ENCODE data around the gene EHD1.

DNA sequence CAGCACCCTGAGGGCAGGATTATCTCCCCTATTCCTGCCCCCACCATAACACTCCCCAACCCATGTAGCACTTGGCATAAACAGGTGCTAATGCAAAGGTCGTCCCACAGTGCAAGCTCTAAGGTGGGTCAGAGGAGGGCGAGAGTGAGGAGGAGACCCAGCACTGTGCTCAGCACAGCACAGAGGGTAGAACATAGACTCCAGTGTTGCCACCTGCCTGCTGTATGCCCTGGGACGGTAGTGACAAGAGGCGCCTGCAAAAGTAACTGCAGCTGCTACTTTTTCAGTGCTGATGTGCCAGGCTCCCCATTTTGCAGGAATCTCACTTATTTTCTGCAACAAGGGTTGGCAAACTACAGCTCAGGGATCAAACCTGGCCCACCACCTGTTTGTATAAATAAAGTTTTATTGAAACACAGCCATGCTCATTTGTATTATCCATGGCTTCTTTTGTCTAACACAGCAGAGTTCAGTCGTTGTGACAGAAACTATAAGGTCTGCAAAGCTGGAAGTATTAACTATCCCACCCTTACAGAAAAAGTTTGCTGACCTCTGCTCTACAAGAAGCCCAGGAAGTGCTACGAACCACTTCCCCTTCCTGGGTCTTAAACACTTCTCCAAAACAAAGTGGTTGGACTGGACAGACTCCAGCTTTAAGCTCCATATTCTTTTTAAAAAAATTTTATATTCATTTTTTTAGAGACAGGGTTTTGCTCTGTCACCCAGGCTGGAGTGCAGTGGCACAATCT lies 17.0 kb downstream of the EHD1 start:
- TF ChIP-seq, protein P1, sequence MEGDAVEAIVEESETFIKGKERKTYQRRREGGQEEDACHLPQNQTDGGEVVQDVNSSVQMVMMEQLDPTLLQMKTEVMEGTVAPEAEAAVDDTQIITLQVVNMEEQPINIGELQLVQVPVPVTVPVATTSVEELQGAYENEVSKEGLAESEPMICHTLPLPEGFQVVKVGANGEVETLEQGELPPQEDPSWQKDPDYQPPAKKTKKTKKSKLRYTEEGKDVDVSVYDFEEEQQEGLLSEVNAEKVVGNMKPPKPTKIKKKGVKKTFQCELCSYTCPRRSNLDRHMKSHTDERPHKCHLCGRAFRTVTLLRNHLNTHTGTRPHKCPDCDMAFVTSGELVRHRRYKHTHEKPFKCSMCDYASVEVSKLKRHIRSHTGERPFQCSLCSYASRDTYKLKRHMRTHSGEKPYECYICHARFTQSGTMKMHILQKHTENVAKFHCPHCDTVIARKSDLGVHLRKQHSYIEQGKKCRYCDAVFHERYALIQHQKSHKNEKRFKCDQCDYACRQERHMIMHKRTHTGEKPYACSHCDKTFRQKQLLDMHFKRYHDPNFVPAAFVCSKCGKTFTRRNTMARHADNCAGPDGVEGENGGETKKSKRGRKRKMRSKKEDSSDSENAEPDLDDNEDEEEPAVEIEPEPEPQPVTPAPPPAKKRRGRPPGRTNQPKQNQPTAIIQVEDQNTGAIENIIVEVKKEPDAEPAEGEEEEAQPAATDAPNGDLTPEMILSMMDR (IDR thresholded peaks at IDR 0.05): no peak
- no peak for TF ChIP-seq POLR2A (IDR thresholded peaks at IDR 0.05)
- TF ChIP-seq EP300 (IDR thresholded peaks at IDR 0.05): no peak
- no peak for TF ChIP-seq POLR2AphosphoS5 (IDR thresholded peaks at IDR 0.05)
